Heart left ventricle (tissue), 13 donors: ENCODE results near the gene PLEKHM3.

ENCODE experiments used
- POLR2A ChIP-seq, 2 donors: fragments of 450-650 bp; IDR thresholded peaks; one replicate each; pipeline ENCODE4 v1.6.1; 2017; ENCODE audit warnings: antibody characterized with exemption in 2 of 2, mild to moderate bottlenecking in 2 of 2, moderate library complexity in 2 of 2
- TF ChIP-seq, protein P1 (sequence below), 12 donors: fragments of 200-600 bp; sonication (generic) in 4 of 12; IDR thresholded peaks; one replicate each; pipeline versions ENCODE4 v1.5.0 to v1.8.0; 2018 to 2022; ENCODE audit warnings: antibody characterized with exemption in 12 of 12, mild to moderate bottlenecking in 5 of 12
- donor health status: ischemic (EF 13 %, LVEDD 7.1; RV severe dilation, severe dysfunction).
- donor health status: DM: no; HTN: yes; CAD: no.
- donor health status: DM: no; HTN: no; CAD: no.
- donor health status: ischemic (EF 25% LVEDD 6.9; RV normal size, moderate dysfunction).
- donor health status: ischemic (EF 25% LVEDD 5.7; RV mildly dilated, moderate dysfunction).
- donor health status: ischemic (EF 35%, LVEDD 5.7; RV mildly dilated, moderate dysfunction).
- donor health status: nonischemic (EF 11% LVEDD 7.7; RV severe dilation, severe dysfunction).
- donor health status: DM: yes; HTN: yes; CAD: no.
- donor health status: PGD.
- donor health status: ischemic (EF 29% LVEDD 5.4; RV normal size, mild dysfunction).
- donor health status: nonischemic (EF 23%, LVEDD 6.1; RV moderate dilation, normal function).

DNA sequence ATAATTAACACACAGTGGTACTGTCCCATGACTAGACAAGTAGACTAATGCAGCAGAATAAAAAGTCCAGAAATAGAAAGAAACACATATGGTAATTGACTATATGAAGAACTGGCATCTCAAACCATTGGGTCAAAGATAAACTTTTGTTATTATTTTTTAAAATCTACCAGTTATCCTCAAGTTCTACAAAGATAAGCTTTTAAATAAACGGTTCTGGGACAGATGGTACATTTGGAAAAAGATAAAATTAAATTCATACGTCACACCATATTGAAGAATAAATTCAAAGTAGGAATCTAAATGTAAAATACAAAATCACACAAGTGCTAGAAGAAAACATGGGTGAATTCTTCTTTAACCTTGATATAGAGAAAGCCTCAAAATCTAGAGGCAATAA lies 37.6 kb upstream of the PLEKHM3 start:
- TF ChIP-seq POLR2A (IDR thresholded peaks at IDR 0.05), result no peak
- TF ChIP-seq, protein P1, sequence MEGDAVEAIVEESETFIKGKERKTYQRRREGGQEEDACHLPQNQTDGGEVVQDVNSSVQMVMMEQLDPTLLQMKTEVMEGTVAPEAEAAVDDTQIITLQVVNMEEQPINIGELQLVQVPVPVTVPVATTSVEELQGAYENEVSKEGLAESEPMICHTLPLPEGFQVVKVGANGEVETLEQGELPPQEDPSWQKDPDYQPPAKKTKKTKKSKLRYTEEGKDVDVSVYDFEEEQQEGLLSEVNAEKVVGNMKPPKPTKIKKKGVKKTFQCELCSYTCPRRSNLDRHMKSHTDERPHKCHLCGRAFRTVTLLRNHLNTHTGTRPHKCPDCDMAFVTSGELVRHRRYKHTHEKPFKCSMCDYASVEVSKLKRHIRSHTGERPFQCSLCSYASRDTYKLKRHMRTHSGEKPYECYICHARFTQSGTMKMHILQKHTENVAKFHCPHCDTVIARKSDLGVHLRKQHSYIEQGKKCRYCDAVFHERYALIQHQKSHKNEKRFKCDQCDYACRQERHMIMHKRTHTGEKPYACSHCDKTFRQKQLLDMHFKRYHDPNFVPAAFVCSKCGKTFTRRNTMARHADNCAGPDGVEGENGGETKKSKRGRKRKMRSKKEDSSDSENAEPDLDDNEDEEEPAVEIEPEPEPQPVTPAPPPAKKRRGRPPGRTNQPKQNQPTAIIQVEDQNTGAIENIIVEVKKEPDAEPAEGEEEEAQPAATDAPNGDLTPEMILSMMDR (IDR thresholded peaks at IDR 0.05), result no peak
